Gastroesophageal sphincter (tissue), 4 donors: ENCODE measurements around the gene COL6A2. TPM values are rescaled to one million over a fixed set of nuclear protein-coding genes. Genes with fewer than 3 reads are reported as not detected.
A peak's percentile ranks its signal among the peaks of the same experiment; 100 is the strongest.

ENCODE experiments used
- ATAC-seq: fragments of 150-250 bp; one replicate; pipeline ENCODE4 v1.9.1; 2016; ENCODE audit warnings: mild to moderate bottlenecking, moderate library complexity
- H3K27ac ChIP-seq, 4 donors: fragments of 200-600 bp; sonication (generic) in 3 of 4; 1 replicate in 3 of 4; 2 replicates in 1 of 4; pipeline ENCODE4 v1.5.1; 2016 to 2019
- H3K27me3 ChIP-seq: fragments of 200-600 bp; sonication (generic); one replicate; pipeline ENCODE4 v1.5.1; 2019
- H3K36me3 ChIP-seq, 2 donors: fragments of 200-600 bp; sonication (generic); one replicate each; pipeline ENCODE4 v1.5.1; 2019; ENCODE audit warnings: control low read depth in 1 of 2
- H3K4me1 ChIP-seq, 3 donors: fragments of 200-600 bp; sonication (generic); 1 replicate in 2 of 3; 2 replicates in 1 of 3; pipeline ENCODE4 v1.5.1; 2016 to 2019; ENCODE audit warnings: control low read depth in 2 of 3
- H3K4me3 ChIP-seq, 2 donors: fragments of 200-600 bp; sonication (generic); one replicate each; pipeline ENCODE4 v1.5.1; 2019; ENCODE audit warnings: mild to moderate bottlenecking in 1 of 2, moderate library complexity in 1 of 2
- H3K9me3 ChIP-seq, 3 donors: fragments of 200-600 bp; sonication (generic); one replicate each; pipeline ENCODE4 v1.5.1; 2017 to 2019; ENCODE audit warnings: control low read depth in 2 of 3
- CTCF ChIP-seq, 4 experiments: fragments of 200-600 bp in 2 of 4; fragments of 450-650 bp in 2 of 4; sonication (generic) in 1 of 4; IDR thresholded peaks; one replicate each; pipeline ENCODE4 v1.5.1; 2017 to 2019; ENCODE audit warnings: antibody characterized with exemption in 4 of 4, mild to moderate bottlenecking in 2 of 4, moderate library complexity in 2 of 4
- EP300 ChIP-seq: sonication (generic); formaldehyde crosslinking; IDR thresholded peaks from one replicate; pipeline ENCODE4 v1.6.1; 2017; ENCODE audit warnings: antibody characterized with exemption, mild to moderate bottlenecking
- POLR2A ChIP-seq, 2 donors: fragments of 450-650 bp; IDR thresholded peaks; one replicate each; pipeline ENCODE4 v1.6.1; 2017; ENCODE audit warnings: antibody characterized with exemption in 2 of 2, mild to moderate bottlenecking in 2 of 2, moderate library complexity in 1 of 2
- POLR2AphosphoS5 ChIP-seq: sonication (generic); formaldehyde crosslinking; IDR thresholded peaks from one replicate; pipeline ENCODE4 v1.6.1; 2017; ENCODE audit warnings: antibody characterized with exemption
- WGBS, 2 donors: methylation state at CpG; one replicate each; pipeline ENCODE4 v1.1.5; 2018; ENCODE audit warnings: low coverage in 1 of 2; 5-methylcytosine and 5-hydroxymethylcytosine counted together
- total RNA-seq, 4 donors: library from RNA; depleted of rRNA; stranded (reverse); fragments of >200 nt; gene quantifications; one replicate each; pipeline ENCODE4 v1.1.0, GENCODE V29; 2016

The COL6A2 gene
- total RNA-seq, 4 donors from 2014 or later = 720 to 1,286 (median 1,215) TPM

GRCh38 chr21:46087641-46088040, 10.3 kb upstream of the COL6A2 start:
- no peak overlapping the region for H3K4me3 ChIP-seq
- peaks cover 0 to 8% (median 0%) of the 10 kb centered on the region in 3 donors for H3K9me3 ChIP-seq
- H3K4me1 ChIP-seq = peaks cover 0 to 30% (median 7%) of the 10 kb centered on the region in 3 donors
- H3K36me3 ChIP-seq = no peaks in the 10 kb centered on the region
- H3K27ac ChIP-seq = no peak overlapping the region
- no peaks in the 10 kb centered on the region for H3K27me3 ChIP-seq
- ATAC-seq = no peak
- TF ChIP-seq POLR2AphosphoS5 = no peak
- 88 to 100% methylated on average over 1 of the region's 1 CpG for WGBS, 2 donors

- Histone ChIP-seq H3K4me3 (no peak overlapping the region), H3K27ac (no peak overlapping the region), H3K9me3 (peaks cover 0 to 8% (median 0%) of the 10 kb centered on the region in 3 donors), H3K27me3 (no peaks in the 10 kb centered on the region), H3K4me1 (peaks cover 1 to 34% (median 12%) of the 10 kb centered on the region in 3 donors), H3K36me3 (no peaks in the 10 kb centered on the region)
- TF ChIP-seq EP300 = no peak
- no peak for TF ChIP-seq POLR2A (IDR thresholded peaks at IDR 0.05)
- TF ChIP-seq CTCF (IDR thresholded peaks at IDR 0.05) = no peak
- TF ChIP-seq POLR2AphosphoS5 = no peak
- WGBS, 2 donors = 76 to 93% methylated on average over 2 of the region's 2 CpGs
- no peak for ATAC-seq
These were observed 9.7 kb upstream of the COL6A2 start for GRCh38 chr21:46088189-46088588.

- no peak for ATAC-seq
- WGBS, 2 donors = 46 to 70% methylated on average over 3 to 5 of the region's 5 CpGs
- H3K4me1 ChIP-seq = peaks cover 6 to 34% (median 22%) of the 10 kb centered on the region in 3 donors
- no peaks in the 10 kb centered on the region for H3K27me3 ChIP-seq
- TF ChIP-seq POLR2AphosphoS5 (no peak), EP300 (no peak), POLR2A (IDR thresholded peaks at IDR 0.05) (no peak), CTCF (IDR thresholded peaks at IDR 0.05) (no peak)
- peak overlapping the region in 2 of 4 donors; percentile 25 to 26 for H3K27ac ChIP-seq
- peaks cover 0 to 8% (median 0%) of the 10 kb centered on the region in 3 donors for H3K9me3 ChIP-seq
- no peaks in the 10 kb centered on the region for H3K36me3 ChIP-seq
- no peak overlapping the region for H3K4me3 ChIP-seq
These were observed 8.6 kb upstream of the COL6A2 start for GRCh38 chr21:46089285-46089684.

GRCh38 chr21:46091118-46091517, 6.8 kb upstream of the COL6A2 start:
- 74 to 76% methylated on average over 4 of the region's 4 CpGs for WGBS, 2 donors
- H3K9me3 ChIP-seq = peaks cover 0 to 8% (median 0%) of the 10 kb centered on the region in 3 donors
- H3K36me3 ChIP-seq = no peaks in the 10 kb centered on the region
- peaks cover 6 to 51% (median 22%) of the 10 kb centered on the region in 3 donors for H3K4me1 ChIP-seq
- H3K27ac ChIP-seq = peak overlapping the region; percentile 98 to 100 (median 98)
- H3K27me3 ChIP-seq = no peaks in the 10 kb centered on the region
- H3K4me3 ChIP-seq = no peak overlapping the region
- no peak for TF ChIP-seq POLR2A (IDR thresholded peaks at IDR 0.05)
- ATAC-seq = no peak

DNA sequence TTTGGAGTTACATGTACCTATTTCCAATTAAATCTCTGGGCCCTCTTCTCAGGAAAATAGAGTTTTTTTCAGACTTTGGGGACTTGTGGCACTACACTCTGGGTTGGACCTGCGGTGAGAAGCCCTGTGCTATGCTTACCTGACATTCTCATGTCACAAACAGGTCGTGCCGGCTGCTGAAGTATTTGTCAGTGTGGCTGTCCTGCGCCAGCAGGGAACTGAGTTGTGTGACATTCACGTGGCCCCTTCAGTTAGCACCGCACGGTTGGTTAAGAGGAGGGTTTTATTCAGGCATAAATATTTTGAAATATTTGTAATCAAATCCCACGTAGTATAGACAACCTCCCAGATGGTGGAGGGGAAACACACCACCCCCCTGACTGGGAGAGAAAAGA, 6.3 kb upstream of the COL6A2 start:
- Histone ChIP-seq H3K27ac (peak overlapping the region; percentile 98 to 100 (median 98)), H3K4me1 (peaks cover 6 to 56% (median 22%) of the 10 kb centered on the region in 3 donors), H3K9me3 (peaks cover 0 to 8% (median 0%) of the 10 kb centered on the region in 3 donors), H3K36me3 (no peaks in the 10 kb centered on the region), H3K4me3 (peak overlapping the region in 1 of 2 donors; percentile 41), H3K27me3 (no peaks in the 10 kb centered on the region)
- TF ChIP-seq EP300 = no peak
- peak in 1 of 4 experiments; percentile 0 for TF ChIP-seq CTCF (IDR thresholded peaks at IDR 0.05)
- WGBS, 2 donors = 15 to 30% methylated on average over 5 to 8 of the region's 8 CpGs
- ATAC-seq = no peak

GRCh38 chr21:46092026-46092764, 5.7 kb upstream of the COL6A2 start:
- H3K4me1 ChIP-seq = peaks cover 6 to 61% (median 26%) of the 10 kb centered on the region in 3 donors
- 17 to 25% methylated on average over 9 to 12 of the region's 23 CpGs for WGBS, 2 donors

More at GRCh38 chr21:46092026-46092764, 5.7 kb upstream of the COL6A2 start:
- H3K27me3 ChIP-seq = no peaks in the 10 kb centered on the region
- peaks cover 0 to 8% (median 0%) of the 10 kb centered on the region in 3 donors for H3K9me3 ChIP-seq
- TF ChIP-seq POLR2A (IDR thresholded peaks at IDR 0.05) (peak; percentile 70 to 75), EP300 (no peak), POLR2AphosphoS5 (peak; percentile 88), CTCF (IDR thresholded peaks at IDR 0.05) (no peak)
- peak; percentile 91 for ATAC-seq
- H3K36me3 ChIP-seq = no peaks in the 10 kb centered on the region
- H3K4me3 ChIP-seq = peak overlapping the region; percentile 2 to 41
- H3K27ac ChIP-seq = peak overlapping the region; percentile 98 to 100 (median 98)
